GM19455 (cell line): ENCODE measurements around the gene SORCS1.
"Not testable (repeated sequence)": the region's sequence is repeated elsewhere in the genome, so short reads cannot be mapped to it uniquely, and the experiment has no call there.

ENCODE experiments used
- ATAC-seq: cut with Tn5 transposase; IDR thresholded peaks from one replicate; pipeline ENCODE4 v1.9.1; 2021; ENCODE audit not compliant: unreplicated experiment

Gene SORCS1

GRCh38 chr10:106952033-106952432 is 212.5 kb downstream of the SORCS1 start:
- ATAC-seq = no peak

- ATAC-seq = no peak
Observed at GRCh38 chr10:106949680-106950478, 214.6 kb downstream of the SORCS1 start.

- ATAC-seq = no peak
Observed at GRCh38 chr10:106947643-106948042, 216.9 kb downstream of the SORCS1 start.

GRCh38 chr10:106942035-106942662 is 222.4 kb downstream of the SORCS1 start:
- no peak for ATAC-seq

- ATAC-seq = no peak
Observed at GRCh38 chr10:106941297-106942034, 223.0 kb downstream of the SORCS1 start.

GRCh38 chr10:106938513-106938912 is 226.0 kb downstream of the SORCS1 start:
- ATAC-seq = no peak

GRCh38 chr10:106935978-106936451 is 228.5 kb downstream of the SORCS1 start:
- ATAC-seq = peak; percentile 86

- no peak for ATAC-seq
Observed at GRCh38 chr10:106931853-106932249, 232.7 kb downstream of the SORCS1 start.

- peak; percentile 52 for ATAC-seq
Observed at GRCh38 chr10:106931159-106931852, 233.2 kb downstream of the SORCS1 start.

- ATAC-seq = no peak
Observed at GRCh38 chr10:106930751-106931150, 233.8 kb downstream of the SORCS1 start.

- ATAC-seq = no peak
Observed at GRCh38 chr10:106929291-106929895, 235.1 kb downstream of the SORCS1 start.

GRCh38 chr10:106928151-106928550 is 236.4 kb downstream of the SORCS1 start:
- ATAC-seq = not testable (repeated sequence)

- ATAC-seq = no peak
Observed at GRCh38 chr10:106925191-106925590, 239.3 kb downstream of the SORCS1 start.

- ATAC-seq = peak; percentile 6
Observed at GRCh38 chr10:106920538-106920937, 244.0 kb downstream of the SORCS1 start.

GRCh38 chr10:106919871-106920282 is 244.6 kb downstream of the SORCS1 start:
- ATAC-seq = peak; percentile 74

GRCh38 chr10:106917452-106918055 is 247.0 kb downstream of the SORCS1 start:
- ATAC-seq = no peak

- no peak for ATAC-seq
Observed at GRCh38 chr10:106914016-106914415, 250.5 kb downstream of the SORCS1 start.

- no peak for ATAC-seq
Observed at GRCh38 chr10:106913348-106913747, 251.2 kb downstream of the SORCS1 start.

GRCh38 chr10:106911096-106911495 is 253.4 kb downstream of the SORCS1 start:
- ATAC-seq = no peak

GRCh38 chr10:106910666-106911065 is 253.8 kb downstream of the SORCS1 start:
- ATAC-seq = no peak
